ENCODE data around the gene SH3PXD2A.
"Not testable (repeated sequence)": the region's sequence is repeated elsewhere in the genome, so short reads cannot be mapped to it uniquely, and the experiment has no call there.

Gene SH3PXD2A

DNA sequence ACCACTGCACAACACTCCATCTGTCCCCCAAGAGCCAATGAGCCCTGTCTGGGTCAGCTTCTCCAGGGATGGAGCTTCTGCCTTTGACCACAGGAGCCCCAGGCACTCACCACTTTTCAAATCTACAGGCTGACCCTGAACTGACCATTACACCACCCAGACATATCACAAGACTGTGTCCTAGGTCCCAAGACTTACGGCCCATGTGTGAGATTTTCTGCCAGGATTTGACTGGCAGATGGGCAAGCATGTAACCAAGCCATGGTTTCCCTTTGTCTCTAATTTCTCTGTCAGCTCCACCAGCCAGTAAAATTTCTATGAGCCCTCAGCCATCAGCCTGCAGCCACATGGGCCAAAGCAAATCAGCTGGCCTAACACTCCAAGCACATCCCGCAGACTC lies 92.5 kb downstream of the SH3PXD2A start:
- DNase-seq: no peak

DNA sequence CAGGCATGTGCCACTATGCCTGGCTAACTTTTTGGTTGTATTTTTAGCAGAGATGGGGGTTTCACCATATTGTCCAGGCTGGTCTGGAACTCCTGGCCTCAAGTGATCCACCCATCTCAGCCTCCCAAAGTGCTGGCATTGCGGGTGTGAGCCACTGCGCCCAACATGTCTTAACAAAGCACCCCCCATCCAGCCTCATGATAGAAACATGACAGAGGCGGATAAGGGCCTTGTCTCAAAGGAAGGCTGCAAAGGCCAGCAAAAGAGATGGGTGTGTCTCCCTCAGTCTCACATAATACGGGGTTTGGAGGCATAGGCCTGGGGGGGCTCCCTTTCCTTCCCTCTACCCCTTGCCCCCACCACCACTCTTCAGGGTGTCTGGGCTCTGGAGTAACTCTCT lies 93.2 kb downstream of the SH3PXD2A start:
- no peak for DNase-seq

DNA sequence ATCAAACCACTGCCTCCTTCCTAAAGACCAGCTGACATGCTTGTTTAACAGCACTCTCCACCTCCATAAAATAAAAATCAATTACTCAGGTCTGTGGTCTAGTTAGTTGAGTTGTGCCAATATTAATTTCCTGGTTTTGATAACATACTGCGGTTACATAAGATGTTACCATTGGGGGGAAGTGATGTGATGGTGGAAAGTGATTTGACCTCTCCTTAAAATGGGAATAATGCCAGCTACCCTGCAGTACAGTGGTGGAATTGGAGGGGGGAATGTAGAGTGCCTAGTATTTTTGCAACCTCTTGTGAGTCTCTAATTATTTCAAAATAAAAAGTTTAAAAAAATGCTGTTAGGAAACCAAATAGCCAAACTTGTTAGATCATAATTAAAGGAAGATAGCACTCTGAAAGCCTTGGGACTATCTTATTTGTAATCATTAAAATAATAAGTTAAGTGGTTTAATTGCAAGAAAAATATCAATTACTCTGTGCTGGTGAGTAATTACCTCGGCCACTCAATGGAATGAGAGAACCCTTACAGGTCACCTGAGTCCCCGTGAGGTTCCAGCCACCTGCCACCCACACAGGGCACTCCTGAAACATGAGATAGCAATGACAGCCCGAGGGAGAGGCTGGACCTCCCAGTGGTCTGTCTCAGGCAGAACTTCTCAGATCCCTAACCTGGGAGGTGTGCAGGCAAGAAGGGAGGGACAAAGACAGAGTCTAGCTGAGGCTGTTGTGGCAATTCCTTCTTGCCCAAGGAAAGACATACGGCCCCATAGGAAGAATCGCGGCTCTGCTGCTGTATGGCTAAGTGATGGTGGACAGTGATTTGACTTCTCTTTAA lies 94.1 kb downstream of the SH3PXD2A start:
- no peak for DNase-seq

DNA sequence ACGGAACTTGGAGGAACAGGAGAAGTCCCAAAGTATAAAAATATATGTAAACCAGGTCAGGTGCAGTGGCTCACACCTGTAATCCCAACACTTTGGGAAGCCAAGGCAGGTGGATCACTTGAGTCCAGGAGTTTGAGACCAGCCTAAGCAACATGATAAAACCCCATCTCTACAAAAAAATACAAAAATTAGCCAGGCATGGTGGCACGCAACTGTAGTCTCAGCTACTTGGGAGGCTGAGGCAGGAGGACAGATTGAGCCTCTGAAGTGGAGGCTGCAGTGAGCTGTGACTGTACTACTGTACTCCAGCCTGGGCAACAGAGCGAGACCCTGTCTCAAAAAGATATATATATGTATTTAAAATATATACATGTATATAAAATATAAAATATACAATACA lies 95.1 kb downstream of the SH3PXD2A start:
- not testable (repeated sequence) for DNase-seq

DNA sequence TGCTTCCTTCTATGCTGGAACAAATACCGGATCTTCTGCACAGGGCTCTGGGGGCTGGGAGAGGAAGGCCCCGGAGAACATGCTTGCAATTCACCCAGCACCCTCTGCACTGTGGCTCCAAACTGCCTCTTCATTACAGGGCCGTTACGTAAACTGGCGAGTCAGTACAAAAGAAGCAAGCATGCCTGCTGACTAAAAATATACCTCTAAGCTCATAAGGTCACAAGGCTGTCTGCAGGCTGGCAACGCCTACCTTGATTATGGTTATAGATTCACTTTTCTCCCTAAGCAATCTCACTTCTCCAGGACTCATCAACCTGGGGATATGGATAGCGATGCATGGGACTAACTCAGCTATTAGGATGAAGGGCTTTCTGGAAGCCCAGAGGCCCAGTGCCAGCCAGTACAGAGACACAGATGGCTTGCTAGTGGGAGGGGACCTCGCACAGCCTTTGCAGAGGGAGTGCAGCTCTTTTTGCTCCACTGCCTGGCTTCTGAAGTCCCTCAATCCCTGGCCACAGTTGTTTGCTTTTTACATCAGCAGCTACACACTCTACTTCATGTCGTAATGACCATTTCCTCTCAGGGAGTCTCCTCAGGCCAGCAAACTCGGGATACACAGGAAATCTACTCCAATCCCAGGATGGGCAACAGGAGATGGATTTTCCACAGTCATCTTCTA lies 96.1 kb downstream of the SH3PXD2A start:
- no peak for DNase-seq

DNA sequence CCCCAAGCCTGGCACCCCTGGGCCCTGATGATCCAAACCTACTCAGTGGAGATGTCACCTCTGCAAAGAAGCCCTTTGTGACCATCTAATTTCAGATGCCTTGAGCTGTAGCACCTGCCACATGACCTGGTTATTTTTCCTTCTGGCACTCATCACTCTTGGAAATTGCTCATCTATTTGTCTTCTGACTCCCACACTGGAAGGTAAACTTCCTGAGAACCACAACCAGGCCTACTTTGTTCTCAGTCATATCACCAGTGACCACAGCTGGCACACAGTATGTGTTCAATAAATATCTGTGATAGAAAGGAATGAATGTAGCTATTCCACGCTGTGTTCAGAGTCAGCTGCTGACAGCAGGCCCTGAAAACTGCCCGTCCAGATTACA lies 97.1 kb downstream of the SH3PXD2A start:
- DNase-seq: no peak

DNA sequence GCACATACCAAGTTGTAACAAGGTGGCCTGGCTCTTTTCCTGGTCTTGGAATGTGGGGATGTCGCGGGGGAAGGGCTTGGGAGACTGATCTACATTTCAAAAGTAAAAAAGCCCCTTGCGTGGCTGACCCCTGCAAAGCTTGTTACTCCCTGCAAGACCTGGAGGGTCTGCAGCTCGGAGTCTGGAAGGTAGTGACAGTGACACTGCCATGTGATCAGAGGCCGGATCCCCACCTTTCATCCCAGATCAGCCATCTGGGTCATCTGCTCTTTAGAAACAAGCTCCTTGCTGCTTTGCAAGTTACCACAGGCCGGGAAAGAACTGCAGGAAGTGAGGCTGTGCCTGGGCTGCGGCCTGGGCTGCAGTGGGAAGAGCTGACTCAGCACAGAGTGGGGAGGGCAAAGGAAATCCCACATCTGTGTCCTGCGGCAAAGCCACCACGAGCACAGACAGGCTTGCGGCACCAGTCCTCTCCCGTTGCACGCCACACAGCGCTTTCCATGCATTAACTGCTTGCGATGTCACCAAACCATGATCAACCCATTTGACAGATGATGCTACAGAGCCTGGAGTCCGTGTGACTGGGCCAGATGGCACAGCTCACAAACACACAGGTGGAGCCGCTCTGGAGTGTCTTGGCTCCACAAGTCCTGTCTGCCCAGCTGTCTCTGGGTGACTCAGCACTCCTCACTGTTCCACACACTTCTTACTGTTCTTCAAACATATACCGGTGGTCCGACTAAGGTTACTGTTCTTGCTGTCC lies 97.7 kb downstream of the SH3PXD2A start:
- no peak for DNase-seq

DNA sequence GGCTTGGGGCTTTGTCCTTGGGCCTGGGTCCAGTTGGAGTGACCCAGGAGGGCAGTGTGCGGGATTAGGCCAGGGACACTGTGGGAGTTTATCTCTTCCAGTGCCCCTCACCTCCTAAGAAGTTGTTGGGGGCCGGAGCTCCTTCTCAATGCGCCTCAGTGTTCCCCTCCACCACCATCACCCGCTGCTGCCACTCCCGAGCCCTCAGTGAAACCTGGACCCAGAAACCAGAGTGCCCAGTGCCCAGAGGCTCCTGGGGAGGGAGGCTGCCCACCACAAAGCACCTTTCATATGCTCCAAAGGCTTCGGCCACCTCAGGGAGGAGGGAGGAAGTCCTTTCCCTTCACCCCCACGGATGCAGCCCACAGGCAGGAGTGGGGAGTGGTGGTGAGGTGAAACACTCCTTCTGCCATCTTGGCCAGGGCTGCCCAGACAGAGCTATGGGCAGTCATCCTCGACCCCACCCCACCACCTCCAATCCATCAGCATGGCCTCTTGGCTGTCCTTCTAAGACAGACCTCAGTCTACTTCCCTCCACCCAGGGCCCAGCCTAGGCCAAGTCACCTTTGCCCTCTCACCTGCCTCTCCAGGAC lies 99.0 kb downstream of the SH3PXD2A start:
- DNase-seq: no peak

DNA sequence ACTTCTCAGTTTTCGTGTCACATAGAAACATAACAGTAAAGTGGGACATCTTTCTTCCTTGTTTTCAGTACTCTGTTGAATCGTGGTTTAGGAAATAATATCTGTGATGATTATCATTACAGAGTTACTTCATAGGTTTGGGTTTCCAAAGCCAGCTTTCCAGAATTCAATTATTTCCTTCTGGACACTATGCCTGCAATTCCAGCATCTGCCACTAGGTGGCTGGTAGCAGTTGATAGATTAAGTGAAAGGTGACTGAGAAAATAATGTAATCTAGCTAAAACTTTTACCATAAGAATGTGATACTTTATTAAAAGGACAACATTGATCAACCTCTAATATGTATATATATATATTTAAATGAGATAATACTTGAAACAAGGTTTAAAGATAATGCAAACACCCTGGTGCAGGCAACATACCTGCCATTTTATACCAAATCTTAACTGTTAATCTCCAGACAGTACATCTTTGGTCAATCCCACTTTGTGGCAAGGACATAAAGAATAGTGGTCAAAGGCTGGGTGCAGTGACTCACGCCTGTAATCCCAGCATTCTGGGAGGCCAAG lies 102.6 kb downstream of the SH3PXD2A start:
- no peak for DNase-seq

DNA sequence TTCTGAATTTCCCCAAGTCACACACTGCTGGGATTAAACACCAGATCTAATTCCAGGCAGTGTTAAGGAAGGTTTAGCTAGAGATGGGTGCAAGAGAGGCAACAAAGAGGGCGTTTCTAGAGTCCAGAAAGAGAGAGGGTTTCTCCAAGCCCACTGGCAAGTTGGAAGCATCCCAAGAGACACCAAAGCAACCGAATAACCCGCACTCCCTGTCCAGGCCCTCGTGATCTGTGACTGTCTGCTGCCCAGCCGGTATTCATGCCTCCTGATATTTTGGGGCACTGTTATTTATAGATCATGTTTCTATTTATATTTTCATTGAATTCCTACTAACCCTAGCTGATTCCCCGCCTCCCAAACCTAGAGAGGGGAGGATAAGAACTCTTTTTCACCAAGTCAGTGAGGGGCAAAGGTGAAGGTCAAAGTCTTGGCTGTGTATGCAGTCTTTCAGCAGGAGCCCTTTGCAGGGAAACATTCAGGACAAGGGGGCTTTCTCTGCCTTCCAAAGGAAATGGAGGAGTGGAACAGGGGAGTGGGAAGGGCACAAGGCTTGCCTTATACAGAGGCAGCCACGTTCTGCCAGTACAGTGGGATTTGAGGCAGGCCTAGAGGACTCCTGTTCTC lies 103.6 kb downstream of the SH3PXD2A start:
- DNase-seq: no peak

DNA sequence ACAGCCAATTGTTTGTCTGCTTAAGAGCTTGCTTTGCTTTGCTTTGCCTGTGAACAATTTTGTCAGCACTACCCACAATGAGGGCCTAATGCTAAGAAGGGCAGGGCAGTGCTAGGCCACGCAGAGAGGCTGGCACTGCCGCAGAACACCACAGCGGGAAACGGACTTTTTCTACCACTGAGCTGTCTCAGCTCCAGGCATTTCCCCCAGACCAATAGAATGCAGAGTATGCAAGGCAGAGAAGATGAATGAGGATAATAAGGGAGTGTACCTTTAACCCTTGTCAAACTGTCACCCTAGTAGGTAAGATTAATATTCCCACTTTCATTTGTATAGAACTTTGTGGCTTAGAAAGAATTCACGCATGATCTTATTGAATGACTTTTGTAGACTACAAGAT lies 104.5 kb downstream of the SH3PXD2A start:
- DNase-seq: no peak

DNA sequence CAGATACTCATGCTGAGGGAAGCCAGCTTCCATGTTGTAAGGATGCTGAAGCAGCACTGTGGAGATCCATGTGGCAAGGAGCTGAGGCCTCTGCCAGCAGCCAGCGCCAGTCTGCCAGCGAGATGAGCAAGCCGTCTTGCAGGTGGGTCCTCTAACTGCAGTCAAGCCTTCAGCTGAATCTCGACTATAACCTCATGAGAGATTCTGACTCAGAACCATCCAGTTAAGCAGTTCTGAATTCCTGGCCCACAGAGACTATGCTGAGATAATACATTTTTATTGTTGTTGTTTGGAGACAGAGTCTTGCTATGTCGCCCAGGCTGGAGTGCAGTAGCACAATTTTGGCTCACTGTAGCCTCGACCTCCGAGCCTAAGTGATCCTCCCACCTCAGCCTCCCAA lies 105.6 kb downstream of the SH3PXD2A start:
- DNase-seq: no peak

DNA sequence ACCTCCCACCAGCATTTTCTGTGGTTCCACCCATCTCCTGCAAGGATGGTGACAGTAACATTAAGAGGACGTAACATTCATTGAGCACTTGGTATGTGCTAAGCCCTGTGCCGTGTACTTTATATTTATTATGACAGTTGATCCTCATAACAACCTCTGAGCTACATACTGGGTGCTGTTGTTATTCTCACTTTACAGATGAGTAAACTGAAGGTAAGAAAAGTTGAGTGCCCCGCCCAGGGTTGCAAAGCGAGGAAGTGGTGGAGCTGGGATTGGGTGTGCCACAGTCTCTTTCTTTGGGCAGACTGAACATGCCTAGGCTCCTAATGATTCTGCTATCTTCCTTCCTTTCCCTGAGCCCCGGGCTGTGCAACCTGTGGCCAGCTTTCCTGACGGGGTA lies 107.4 kb downstream of the SH3PXD2A start:
- DNase-seq: no peak

DNA sequence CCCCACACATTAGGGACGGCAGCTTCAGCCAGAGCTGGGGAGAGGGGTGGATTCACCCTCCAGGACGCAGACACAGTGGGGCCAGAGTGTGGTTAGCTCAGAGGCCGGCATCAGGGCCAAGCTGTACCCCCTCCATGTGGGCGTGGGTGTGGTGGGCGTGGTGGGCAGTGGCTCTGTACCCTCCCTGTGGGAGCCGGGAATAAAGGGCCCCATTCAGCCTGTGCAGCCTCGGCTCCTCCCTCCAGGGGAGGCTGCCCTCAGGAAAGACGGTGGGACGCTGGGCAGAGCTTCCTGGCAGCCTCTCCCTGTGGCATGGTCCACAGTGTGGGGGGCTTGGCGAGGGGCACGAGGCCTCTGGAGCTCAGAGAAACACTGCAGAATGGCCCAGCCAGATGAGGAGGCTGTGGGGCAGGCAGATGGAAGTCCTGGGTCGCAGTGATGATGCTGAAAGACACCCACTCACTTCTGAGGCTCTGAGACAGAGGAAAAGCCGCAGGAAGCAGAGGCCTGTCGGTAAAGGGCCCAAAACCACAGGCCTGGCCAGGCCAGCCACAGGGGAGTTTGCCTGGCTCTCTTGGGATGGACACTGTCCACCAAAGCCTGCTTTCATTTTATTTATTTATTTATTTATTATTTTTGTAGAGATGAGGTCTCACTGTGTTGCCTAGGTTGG lies 108.0 kb downstream of the SH3PXD2A start:
- no peak for DNase-seq

DNA sequence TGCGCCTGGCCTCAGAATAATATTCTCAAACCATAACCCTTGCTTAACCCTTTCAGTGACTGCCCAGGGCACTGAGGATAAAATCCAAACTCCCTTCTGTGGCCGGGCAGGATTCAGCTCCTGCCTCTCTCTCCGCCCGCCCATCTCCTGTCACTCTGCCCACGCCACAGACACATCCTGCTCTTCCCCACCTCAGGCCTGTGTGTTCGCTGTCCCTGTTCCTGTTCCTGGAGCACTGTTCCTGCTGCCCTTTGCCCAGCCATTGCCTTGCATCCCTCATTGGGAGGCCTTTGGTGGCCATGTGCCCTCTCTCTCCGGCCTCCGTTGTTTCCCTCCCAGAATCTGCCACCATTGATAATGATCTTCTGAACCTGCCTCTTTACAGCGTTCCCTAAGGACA lies 108.8 kb downstream of the SH3PXD2A start:
- no peak for DNase-seq

DNA sequence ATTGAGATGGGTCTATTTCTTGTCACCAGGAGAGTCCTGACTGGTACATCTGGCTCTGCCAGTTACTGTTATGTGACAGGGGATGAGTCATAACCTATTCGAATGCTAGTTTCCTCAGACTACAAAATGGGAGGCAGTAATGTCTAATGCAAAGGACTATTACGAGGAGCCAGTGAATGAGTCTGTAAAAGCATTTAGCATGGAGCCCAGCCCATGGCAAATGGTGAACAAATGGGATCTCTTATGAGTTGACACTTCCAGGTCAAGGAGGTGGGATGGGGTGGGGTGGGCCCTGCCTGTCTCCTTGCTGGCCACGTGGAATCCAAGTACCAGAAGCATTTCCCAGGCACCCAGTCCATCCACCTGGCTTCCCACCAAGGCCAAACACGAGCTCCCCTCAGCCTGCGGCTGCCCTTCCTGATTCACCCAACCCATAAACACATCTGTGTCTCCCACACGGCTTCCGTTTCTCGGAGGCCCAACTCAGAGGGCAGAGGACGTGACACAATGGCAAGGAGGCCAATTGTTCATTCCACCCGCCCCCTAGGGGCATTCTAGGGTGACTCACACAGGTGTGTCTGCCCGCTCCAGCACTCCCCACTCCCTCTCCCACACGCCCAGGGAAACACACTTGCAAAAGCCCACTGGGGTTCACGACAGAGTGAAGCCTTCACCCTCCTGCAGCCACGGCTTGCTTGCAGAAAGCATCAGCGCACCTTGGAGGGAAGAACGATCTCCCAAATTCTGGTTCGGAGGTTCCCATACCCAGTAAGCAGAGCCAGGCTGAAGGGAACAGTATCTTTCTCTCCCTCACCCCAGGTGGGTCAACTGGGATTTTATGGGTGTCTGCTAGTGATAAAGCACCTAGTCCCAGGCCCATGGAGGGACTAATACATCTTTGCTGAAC lies 109.8 kb downstream of the SH3PXD2A start:
- no peak for DNase-seq

DNA sequence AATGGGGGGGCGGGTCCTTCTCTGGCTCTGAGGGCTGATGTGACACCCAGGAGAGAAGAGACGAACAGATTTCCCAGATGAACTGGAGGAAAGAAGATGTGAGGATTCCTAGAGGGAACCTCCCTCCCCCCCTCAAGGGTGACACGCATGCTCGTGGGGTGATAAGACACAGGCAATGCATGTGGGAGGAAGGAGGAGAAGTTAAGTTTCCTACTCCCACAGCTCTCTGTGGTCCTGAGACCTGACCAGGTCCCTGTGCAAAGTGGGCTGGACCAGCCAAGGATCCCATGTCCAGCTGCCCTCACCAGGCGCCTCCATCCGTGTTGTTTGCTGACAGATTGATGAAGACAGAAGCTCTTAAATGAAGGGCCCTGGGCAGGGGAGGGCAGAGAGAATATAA lies 112.6 kb downstream of the SH3PXD2A start:
- no peak for DNase-seq

DNA sequence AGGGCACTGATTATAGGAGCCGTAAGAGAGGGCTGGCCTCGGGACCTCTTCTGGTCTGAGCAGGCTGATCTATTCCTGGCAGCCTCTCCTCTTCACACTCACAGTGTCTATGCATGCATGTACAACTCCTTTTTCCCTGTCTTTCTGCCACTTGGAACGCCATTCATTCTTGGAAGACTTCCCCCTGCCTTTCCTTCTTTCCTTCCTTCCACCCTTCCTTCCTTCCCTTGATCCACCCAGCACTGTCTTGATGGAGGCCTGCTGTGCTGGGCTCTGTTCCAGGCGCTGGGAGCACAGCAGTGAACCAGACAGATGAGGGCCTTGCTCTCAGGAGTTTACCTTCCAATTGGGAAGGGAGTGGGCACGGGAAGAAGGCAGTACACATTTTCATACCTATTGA lies 114.8 kb downstream of the SH3PXD2A start:
- no peak for DNase-seq

DNA sequence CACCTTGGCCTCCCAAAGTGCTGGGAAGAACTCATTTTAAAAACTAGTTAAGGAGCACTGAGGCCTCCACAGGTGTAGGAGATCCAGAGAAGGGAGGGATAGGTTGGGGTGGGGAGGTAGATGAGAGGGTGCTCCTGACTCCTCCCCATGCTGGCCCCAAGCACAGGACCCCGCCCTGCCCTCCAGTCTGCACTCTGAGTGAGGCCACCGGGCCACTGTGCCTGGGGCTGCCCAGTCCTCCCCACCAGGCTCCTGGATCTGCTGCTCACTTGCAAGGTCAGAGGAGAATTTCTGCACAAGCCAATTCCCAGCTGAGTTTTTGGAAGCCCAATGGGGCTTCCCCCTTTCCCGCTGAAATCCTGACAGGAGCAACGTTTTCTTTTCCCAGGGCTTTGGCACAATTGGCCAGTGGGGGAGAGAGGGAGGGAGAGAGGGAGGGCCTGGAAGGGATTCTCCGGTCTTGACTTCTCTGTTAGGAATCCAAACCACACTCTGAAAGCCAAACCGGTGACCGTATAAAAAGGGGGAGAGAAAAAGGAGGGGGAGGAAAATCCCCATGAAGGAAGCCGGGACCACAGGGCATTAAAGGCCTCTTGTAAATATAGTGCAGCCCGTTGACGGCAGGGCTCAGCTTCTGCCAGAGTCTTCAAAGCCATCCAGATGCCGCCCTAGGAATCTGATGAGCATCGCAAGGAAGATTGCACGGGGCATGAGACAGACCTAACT lies 116.2 kb downstream of the SH3PXD2A start:
- no peak for DNase-seq

DNA sequence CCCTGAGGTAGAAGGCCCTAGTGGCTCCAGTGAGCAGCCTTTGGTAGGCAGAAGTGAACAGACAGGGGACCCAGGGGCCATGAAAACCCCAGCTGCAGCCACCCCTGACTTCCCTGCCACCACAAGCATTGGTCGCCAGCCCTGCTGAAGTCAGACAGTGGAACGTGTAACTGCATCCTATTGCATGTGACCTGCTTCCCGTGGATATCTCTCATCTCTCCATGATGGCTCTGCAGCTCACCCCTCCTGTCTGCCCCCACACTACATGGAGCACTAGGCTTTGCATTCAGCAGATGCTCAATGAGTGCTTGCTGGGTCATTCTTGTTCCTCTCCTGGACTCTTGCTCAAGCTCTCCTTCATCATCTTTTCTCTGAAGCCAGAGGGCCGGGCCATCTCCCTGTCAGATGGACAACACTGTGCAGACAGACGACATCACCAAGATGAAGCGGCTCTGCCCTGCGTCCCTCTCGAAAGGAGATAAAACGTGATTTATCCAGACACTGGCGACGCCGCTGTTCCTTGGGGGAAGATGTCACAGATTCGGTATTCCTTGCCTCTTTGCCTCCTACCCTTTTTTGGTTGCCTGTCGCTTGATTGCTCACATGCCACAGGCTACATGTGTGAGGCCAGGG lies 117.5 kb downstream of the SH3PXD2A start:
- DNase-seq: no peak
